Glomerular visceral epithelial cell (primary cell): ENCODE data around the gene TTLL5.

Experiments used
- DNase-seq: peaks from one replicate; pipeline ENCODE4 v3.0.0-alpha.2; 2016; ENCODE audit errors: extremely low spot score

Gene TTLL5

GRCh38 chr14:75985618-75986438 lies 324.8 kb downstream of the TTLL5 start, which contains the start of gene IFT43:
IFT43 (plus strand) TSS chr14:75985763; CDS start chr14:75985787, 24 bp downstream.
- DNase-seq, result peak; percentile 69

GRCh38 chr14:75986439-75986765 lies 325.4 kb downstream of the TTLL5 start:
- no peak for DNase-seq

- DNase-seq, result no peak
Observed at GRCh38 chr14:75987201-75987970, 326.3 kb downstream of the TTLL5 start.

GRCh38 chr14:75989134-75989533 lies 328.1 kb downstream of the TTLL5 start:
- no peak for DNase-seq

- no peak for DNase-seq
Observed at GRCh38 chr14:75990297-75990696, 329.3 kb downstream of the TTLL5 start.

- no peak for DNase-seq
Observed at GRCh38 chr14:75991753-75992152, 330.7 kb downstream of the TTLL5 start.

GRCh38 chr14:75993567-75994041 lies 332.6 kb downstream of the TTLL5 start:
- DNase-seq, result peak; percentile 44

- DNase-seq, result no peak
Observed at GRCh38 chr14:75995372-75996041, 334.5 kb downstream of the TTLL5 start.

- no peak for DNase-seq
Observed at GRCh38 chr14:75996488-75996887, 335.4 kb downstream of the TTLL5 start.

- no peak for DNase-seq
Observed at GRCh38 chr14:75999511-76000190, 338.6 kb downstream of the TTLL5 start.

GRCh38 chr14:76002383-76002782 lies 341.3 kb downstream of the TTLL5 start:
- DNase-seq, result no peak
